Epidermal melanocyte (primary cell): Measurements from ENCODE around the gene ZCCHC3.

Experiments used
- DNase-seq: peaks from one replicate; pipeline ENCODE4 v3.0.0; 2011; ENCODE audit warnings: low spot score; ENCODE audit not compliant: insufficient read length

ZCCHC3 gene

GRCh38 chr20:278607-279571, 18.5 kb upstream of the ZCCHC3 start:
- DNase-seq, result no peak

GRCh38 chr20:284172-284571, 13.2 kb upstream of the ZCCHC3 start:
- DNase-seq, result no peak

GRCh38 chr20:286508-286907, 10.9 kb upstream of the ZCCHC3 start:
- no peak for DNase-seq

GRCh38 chr20:288956-289692, 8.2 kb upstream of the ZCCHC3 start:
- DNase-seq, result no peak

GRCh38 chr20:289693-290083, 7.7 kb upstream of the ZCCHC3 start:
- no peak for DNase-seq

GRCh38 chr20:290084-290831, 7.1 kb upstream of the ZCCHC3 start, which contains the start of gene C20orf96:
Gene C20orf96 (minus strand): TSS chr20:290750. CDS start chr20:290610, 140 bp downstream.
- peak; percentile 98 for DNase-seq

GRCh38 chr20:294602-295001, 2.8 kb upstream of the ZCCHC3 start:
- no peak for DNase-seq

GRCh38 chr20:295804-296203, 1.6 kb upstream of the ZCCHC3 start:
- DNase-seq, result no peak

GRCh38 chr20:297925-298775, 780 bp downstream of the ZCCHC3 start:
- no peak for DNase-seq

- no peak for DNase-seq
Measured at GRCh38 chr20:298776-299391, 1.5 kb downstream of the ZCCHC3 start.

- DNase-seq, result no peak
Measured at GRCh38 chr20:300345-300990, 3.1 kb downstream of the ZCCHC3 start.

GRCh38 chr20:301886-302848, 4.8 kb downstream of the ZCCHC3 start:
- DNase-seq, result no peak

GRCh38 chr20:305745-306144, 8.4 kb downstream of the ZCCHC3 start:
- DNase-seq, result no peak

- no peak for DNase-seq
Measured at GRCh38 chr20:308427-309038, 11.2 kb downstream of the ZCCHC3 start.

GRCh38 chr20:309306-309840, 12.0 kb downstream of the ZCCHC3 start:
- DNase-seq, result no peak

GRCh38 chr20:309841-310644, 12.7 kb downstream of the ZCCHC3 start:
- peak; percentile 97 for DNase-seq

- no peak for DNase-seq
Measured at GRCh38 chr20:310645-311044, 13.3 kb downstream of the ZCCHC3 start.
